HEK293 (cell line): ENCODE results near the gene COASY.

Source experiments
- BCL11B ChIP-seq: fragments of 450-650 bp; formaldehyde crosslinking; IDR thresholded peaks from 2 replicates; pipeline ENCODE4 v1.5.1; 2016; ENCODE audit warnings: low read depth, missing biosample characterization, missing genetic modification characterization
- GLIS2 ChIP-seq: fragments of 450-650 bp; formaldehyde crosslinking; IDR thresholded peaks from 2 replicates; pipeline ENCODE4 v1.5.1; 2016; ENCODE audit warnings: missing biosample characterization, missing genetic modification characterization
- INSM2 ChIP-seq: fragments of 450-650 bp; formaldehyde crosslinking; IDR thresholded peaks from 2 replicates; pipeline ENCODE4 v1.5.1; 2016; ENCODE audit warnings: missing biosample characterization, missing genetic modification characterization
- KLF7 ChIP-seq: fragments of 450-650 bp; formaldehyde crosslinking; IDR thresholded peaks from 2 replicates; pipeline ENCODE4 v1.5.1; 2016; ENCODE audit warnings: missing biosample characterization, missing genetic modification characterization, borderline replicate concordance
- KLF8 ChIP-seq: fragments of 450-650 bp; formaldehyde crosslinking; IDR thresholded peaks from 2 replicates; pipeline ENCODE4 v1.5.1; 2016; ENCODE audit warnings: missing biosample characterization, missing genetic modification characterization
- KLF9 ChIP-seq: fragments of 450-650 bp; formaldehyde crosslinking; IDR thresholded peaks from 2 replicates; pipeline ENCODE4 v1.5.1; 2016; ENCODE audit warnings: missing biosample characterization, missing genetic modification characterization, low read depth
- REST ChIP-seq: fragments of 450-650 bp; formaldehyde crosslinking; IDR thresholded peaks from 2 replicates; pipeline ENCODE4 v1.5.1; 2016; ENCODE audit warnings: missing biosample characterization, missing genetic modification characterization
- SCRT2 ChIP-seq: fragments of 450-650 bp; formaldehyde crosslinking; IDR thresholded peaks from 2 replicates; pipeline ENCODE4 v1.5.1; 2016; ENCODE audit warnings: missing biosample characterization, missing genetic modification characterization
- SP7 ChIP-seq: fragments of 450-650 bp; formaldehyde crosslinking; IDR thresholded peaks from 2 replicates; pipeline ENCODE4 v1.5.1; 2016; ENCODE audit warnings: missing biosample characterization, missing genetic modification characterization
- YY1 ChIP-seq: fragments of 450-650 bp; formaldehyde crosslinking; IDR thresholded peaks from 2 replicates; pipeline ENCODE4 v1.5.1; 2018; ENCODE audit warnings: missing biosample characterization, missing genetic modification characterization
- ZBTB20 ChIP-seq: fragments of 450-650 bp; formaldehyde crosslinking; IDR thresholded peaks from 2 replicates; pipeline ENCODE4 v1.5.1; 2016; ENCODE audit warnings: missing biosample characterization, missing genetic modification characterization
- ZBTB7A ChIP-seq: fragments of 450-650 bp; formaldehyde crosslinking; IDR thresholded peaks from 2 replicates; pipeline ENCODE4 v1.5.1; 2016; ENCODE audit warnings: low read depth, missing biosample characterization, missing genetic modification characterization
- ZFHX2 ChIP-seq: fragments of 450-650 bp; formaldehyde crosslinking; conservative IDR thresholded peaks from 2 replicates; pipeline ENCODE4 v1.5.1; 2016; ENCODE audit warnings: missing biosample characterization, missing genetic modification characterization
- ZIC2 ChIP-seq: fragments of 450-650 bp; formaldehyde crosslinking; IDR thresholded peaks from 2 replicates; pipeline ENCODE4 v1.5.1; 2016; ENCODE audit warnings: missing biosample characterization, missing genetic modification characterization
- ZNF146 ChIP-seq: fragments of 450-650 bp; formaldehyde crosslinking; IDR thresholded peaks from 2 replicates; pipeline ENCODE4 v1.5.1; 2016; ENCODE audit warnings: missing biosample characterization, missing genetic modification characterization
- ZNF2 ChIP-seq: fragments of 450-650 bp; formaldehyde crosslinking; IDR thresholded peaks from 2 replicates; pipeline ENCODE4 v1.5.1; 2016; ENCODE audit warnings: missing biosample characterization, missing genetic modification characterization
- ZNF335 ChIP-seq: fragments of 450-650 bp; formaldehyde crosslinking; conservative IDR thresholded peaks from 2 replicates; pipeline ENCODE4 v1.5.1; 2016; ENCODE audit warnings: missing biosample characterization, missing genetic modification characterization
- ZNF391 ChIP-seq: fragments of 450-650 bp; formaldehyde crosslinking; IDR thresholded peaks from 2 replicates; pipeline ENCODE4 v1.5.1; 2016; ENCODE audit warnings: low read depth, missing biosample characterization, missing genetic modification characterization, borderline replicate concordance
- ZNF600 ChIP-seq: fragments of 450-650 bp; formaldehyde crosslinking; IDR thresholded peaks from 2 replicates; pipeline ENCODE4 v1.5.1; 2016; ENCODE audit warnings: missing biosample characterization, missing genetic modification characterization
- ZSCAN23 ChIP-seq: fragments of 450-650 bp; formaldehyde crosslinking; IDR thresholded peaks from 2 replicates; pipeline ENCODE4 v1.5.1; 2016; ENCODE audit warnings: missing biosample characterization, missing genetic modification characterization
- ZSCAN30 ChIP-seq: fragments of 450-650 bp; IDR thresholded peaks from 2 replicates; pipeline ENCODE4 v1.5.1; 2018; ENCODE audit warnings: missing biosample characterization, mild to moderate bottlenecking, missing genetic modification characterization, moderate library complexity
- ZSCAN5A ChIP-seq: fragments of 450-650 bp; formaldehyde crosslinking; IDR thresholded peaks from 2 replicates; pipeline ENCODE4 v1.5.1; 2016; ENCODE audit warnings: missing biosample characterization, missing genetic modification characterization
- TF ChIP-seq, protein P1 (sequence below): fragments of 450-650 bp; formaldehyde crosslinking; IDR thresholded peaks from 2 replicates; pipeline ENCODE4 v1.5.1; 2016; ENCODE audit warnings: missing biosample characterization, missing genetic modification characterization
- TF ChIP-seq, protein P2 (sequence below): fragments of 450-650 bp; formaldehyde crosslinking; IDR thresholded peaks from 2 replicates; pipeline ENCODE4 v1.5.1; 2016; ENCODE audit warnings: missing biosample characterization, missing genetic modification characterization

Gene COASY

GRCh38 chr17:42609814-42610801, 48.2 kb downstream of the COASY start (continued):
- TF ChIP-seq REST (tag by site-specific recombination): 0 out of 2 replicates have a peak, but pooled peaks have one; percentile 20
- peak; percentile 55 for TF ChIP-seq SP7 (tag by site-specific recombination)
- peak; percentile 82 for TF ChIP-seq GLIS2
- TF ChIP-seq INSM2 (tag by site-specific recombination): peak; percentile 59; the same call in 1 of the 2 replicates
- peak; percentile 64; the same call in 1 of the 2 replicates for TF ChIP-seq ZNF2 (tag by site-specific recombination)
- TF ChIP-seq ZSCAN30 (tag by site-specific recombination): 0 out of 2 replicates have a peak, but pooled peaks have one; percentile 13
- 0 out of 2 replicates have a peak, but pooled peaks have one; percentile 30 for TF ChIP-seq BCL11B (tag by site-specific recombination)
- TF ChIP-seq KLF8 (tag by site-specific recombination): 0 out of 2 replicates have a peak, but pooled peaks have one; percentile 27
- TF ChIP-seq YY1 (tag by site-specific recombination): 0 out of 2 replicates have a peak, but pooled peaks have one; percentile 17
- peak; percentile 24; the same call in 1 of the 2 replicates for TF ChIP-seq ZSCAN5A (tag by site-specific recombination)
- TF ChIP-seq ZFHX2 (tag by site-specific recombination): peak; percentile 35; the same call in 1 of the 2 replicates
- peak; percentile 66 for TF ChIP-seq KLF9 (tag by site-specific recombination)
- peak; percentile 53; the same call in 1 of the 2 replicates for TF ChIP-seq SCRT2
- TF ChIP-seq KLF7 (tag by site-specific recombination): peak; percentile 59; the same call in 1 of the 2 replicates
- TF ChIP-seq ZSCAN23 (tag by site-specific recombination): peak; percentile 29; the same call in 1 of the 2 replicates
- 0 out of 2 replicates have a peak, but pooled peaks have one; percentile 20 for TF ChIP-seq ZNF146 (tag by site-specific recombination)
- TF ChIP-seq, protein P1, sequence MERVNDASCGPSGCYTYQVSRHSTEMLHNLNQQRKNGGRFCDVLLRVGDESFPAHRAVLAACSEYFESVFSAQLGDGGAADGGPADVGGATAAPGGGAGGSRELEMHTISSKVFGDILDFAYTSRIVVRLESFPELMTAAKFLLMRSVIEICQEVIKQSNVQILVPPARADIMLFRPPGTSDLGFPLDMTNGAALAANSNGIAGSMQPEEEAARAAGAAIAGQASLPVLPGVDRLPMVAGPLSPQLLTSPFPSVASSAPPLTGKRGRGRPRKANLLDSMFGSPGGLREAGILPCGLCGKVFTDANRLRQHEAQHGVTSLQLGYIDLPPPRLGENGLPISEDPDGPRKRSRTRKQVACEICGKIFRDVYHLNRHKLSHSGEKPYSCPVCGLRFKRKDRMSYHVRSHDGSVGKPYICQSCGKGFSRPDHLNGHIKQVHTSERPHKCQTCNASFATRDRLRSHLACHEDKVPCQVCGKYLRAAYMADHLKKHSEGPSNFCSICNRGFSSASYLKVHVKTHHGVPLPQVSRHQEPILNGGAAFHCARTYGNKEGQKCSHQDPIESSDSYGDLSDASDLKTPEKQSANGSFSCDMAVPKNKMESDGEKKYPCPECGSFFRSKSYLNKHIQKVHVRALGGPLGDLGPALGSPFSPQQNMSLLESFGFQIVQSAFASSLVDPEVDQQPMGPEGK (tag by site-specific recombination): peak; percentile 72
- TF ChIP-seq, protein P2, sequence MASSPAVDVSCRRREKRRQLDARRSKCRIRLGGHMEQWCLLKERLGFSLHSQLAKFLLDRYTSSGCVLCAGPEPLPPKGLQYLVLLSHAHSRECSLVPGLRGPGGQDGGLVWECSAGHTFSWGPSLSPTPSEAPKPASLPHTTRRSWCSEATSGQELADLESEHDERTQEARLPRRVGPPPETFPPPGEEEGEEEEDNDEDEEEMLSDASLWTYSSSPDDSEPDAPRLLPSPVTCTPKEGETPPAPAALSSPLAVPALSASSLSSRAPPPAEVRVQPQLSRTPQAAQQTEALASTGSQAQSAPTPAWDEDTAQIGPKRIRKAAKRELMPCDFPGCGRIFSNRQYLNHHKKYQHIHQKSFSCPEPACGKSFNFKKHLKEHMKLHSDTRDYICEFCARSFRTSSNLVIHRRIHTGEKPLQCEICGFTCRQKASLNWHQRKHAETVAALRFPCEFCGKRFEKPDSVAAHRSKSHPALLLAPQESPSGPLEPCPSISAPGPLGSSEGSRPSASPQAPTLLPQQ: peak; percentile 52
- peak; percentile 74 for TF ChIP-seq ZNF600 (tag by site-specific recombination)
- TF ChIP-seq ZBTB20 (tag by site-specific recombination): 0 out of 2 replicates have a peak, but pooled peaks have one; percentile 27
- TF ChIP-seq ZNF335 (tag by site-specific recombination): peak; percentile 87
- peak; percentile 57; the same call in 1 of the 2 replicates for TF ChIP-seq ZBTB7A (tag by site-specific recombination)
- peak; percentile 40; the same call in 1 of the 2 replicates for TF ChIP-seq ZIC2 (tag by site-specific recombination)
- TF ChIP-seq ZNF391 (tag by site-specific recombination): peak; percentile 67; the same call in 1 of the 2 replicates
- TF ChIP-seq, all 188 proteins: peak for 38; not testable (repeated sequence) for 150
